Pancreas (tissue), 10 donors: ENCODE results near the gene CNPY2. TPM values are rescaled to one million over a fixed set of nuclear protein-coding genes. Genes with fewer than 3 reads are reported as not detected.
"Not testable (repeated sequence)": the region's sequence is repeated elsewhere in the genome, so short reads cannot be mapped to it uniquely, and the experiment has no call there.

Experiments
- ATAC-seq, 4 donors: fragments of 200-7000 bp; cut with Tn5 transposase; one replicate each; pipeline versions ENCODE4 v1.8.0 to v1.9.1; 2020; ENCODE audit warnings: mild to moderate bottlenecking in 4 of 4, moderate library complexity in 4 of 4
- DNase-seq, 6 donors: peaks; one replicate each; pipeline ENCODE4 v3.0.0-alpha.2; 2020
- FAIRE-seq: peaks from 2 replicates; lab custom pipeline; 2012; peaks lifted over from hg19 to GRCh38; lab: Jason Lieb, UNC
- H3K27ac ChIP-seq, 4 donors: fragments of 200-600 bp; sonication (generic); 1 replicate in 3 of 4; 2 replicates in 1 of 4; pipeline versions ENCODE4 v1.5.0 to v1.8.0; 2020
- H3K27me3 ChIP-seq, 4 donors: fragments of 200-600 bp; one replicate each; pipeline ENCODE4 v1.8.0; 2021
- H3K36me3 ChIP-seq, 3 donors: fragments of 200-600 bp; sonication (generic) in 1 of 3; one replicate each; pipeline versions ENCODE4 v1.5.0 to v1.8.0; 2020 to 2021
- H3K4me1 ChIP-seq, 3 donors: fragments of 200-600 bp; one replicate each; pipeline ENCODE4 v1.8.0; 2021
- H3K4me3 ChIP-seq, 4 donors: fragments of 200-600 bp; sonication (generic) in 2 of 4; one replicate each; pipeline versions ENCODE4 v1.5.0 to v1.8.0; 2020 to 2021
- H3K9me3 ChIP-seq, 4 donors: fragments of 200-600 bp; one replicate each; pipeline ENCODE4 v1.8.0; 2021
- CTCF ChIP-seq, 4 donors: fragments of 200-600 bp; sonication (generic) in 3 of 4; IDR thresholded peaks; one replicate each; pipeline versions ENCODE4 v1.5.0 to v1.8.0; 2021; ENCODE audit warnings: antibody characterized with exemption in 4 of 4
- WGBS, 2 donors: extraction: QIAGEN DNeasy Blood & Tissue Kit; methylation state at CpG; one replicate each; pipeline ENCODE4 v1.1.7; 2013; 5-methylcytosine and 5-hydroxymethylcytosine counted together
- intact Hi-C, 3 donors: fragments of 100-400 bp; cut with DNase I; formaldehyde crosslinking; loops; one replicate each; pipeline versions ENCODE4 v1.11.1 to v1.14.2; 2022
- polyA plus RNA-seq, 2 donors: library from polyadenylated mRNA; stranded (reverse); fragments of 200-250 nt; gene quantifications; one replicate each; pipeline ENCODE4 v1.2.3, GENCODE V29; 2013
- total RNA-seq, 6 donors: library from RNA; stranded (reverse); fragmentation: NEBNext Ultra II Directional in 4 of 6; extraction: Animal tissue kit (Norgen Biotek cat#: 25700) in 4 of 6; gene quantifications; one replicate each; pipeline versions ENCODE4 v1.2.1 to v1.2.4, GENCODE V29; 2021 to 2023
- donor health status: healthy with polysubstance abuse.
- donor health status: DM: no; HTN: no; CAD: no; lungs with moderate emphysema.
- donor health status: DM: no; HTN: no; CAD: no.
- donor health status: control.
- donor health status: control.
- donor health status: Bipolar disorder and iron deficiency.
- donor health status: DM: yes; HTN: yes; CAD: no.
- donor health status: DM: no; HTN: no; CAD: no.
- donor health status: DM: no; HTN: no; CAD: no.
- donor health status: DM: yes; HTN: yes; CAD: no.

Gene CNPY2
- total and polyA plus RNA-seq, 8 donors: 45.3 to 141 (median 71.8) TPM

GRCh38 chr12:56348776-56349175, 33.0 kb upstream of the CNPY2 start:
- Histone ChIP-seq H3K36me3 (peaks cover 0 to 66% (median 27%) of the 10 kb centered on the region in 3 donors), H3K27me3 (no peaks in the 10 kb centered on the region), H3K9me3 (no peaks in the 10 kb centered on the region), H3K4me1 (no peaks in the 10 kb centered on the region), H3K4me3 (no peak overlapping the region), H3K27ac (no peak overlapping the region)
- ATAC-seq: no peak
- DNase-seq: no peak
- intact Hi-C loops: no loop called here
- 91 to 97% methylated on average over 5 of the region's 5 CpGs for WGBS, 2 donors
- FAIRE-seq: no peak
- TF ChIP-seq CTCF (IDR thresholded peaks at IDR 0.05): no peak

- H3K4me1 ChIP-seq, FAIRE-seq, H3K4me3 ChIP-seq, H3K27me3 ChIP-seq, DNase-seq, H3K9me3 ChIP-seq, ATAC-seq, H3K27ac ChIP-seq, intact Hi-C loops: not testable (repeated sequence)
- WGBS, 2 donors: 91 to 96% methylated on average over 9 of the region's 9 CpGs
- H3K36me3 ChIP-seq: peaks cover 0 to 54% (median 31%) of the 10 kb centered on the region in 3 donors
Measured at GRCh38 chr12:56347255-56347654, 31.5 kb upstream of the CNPY2 start.

DNA sequence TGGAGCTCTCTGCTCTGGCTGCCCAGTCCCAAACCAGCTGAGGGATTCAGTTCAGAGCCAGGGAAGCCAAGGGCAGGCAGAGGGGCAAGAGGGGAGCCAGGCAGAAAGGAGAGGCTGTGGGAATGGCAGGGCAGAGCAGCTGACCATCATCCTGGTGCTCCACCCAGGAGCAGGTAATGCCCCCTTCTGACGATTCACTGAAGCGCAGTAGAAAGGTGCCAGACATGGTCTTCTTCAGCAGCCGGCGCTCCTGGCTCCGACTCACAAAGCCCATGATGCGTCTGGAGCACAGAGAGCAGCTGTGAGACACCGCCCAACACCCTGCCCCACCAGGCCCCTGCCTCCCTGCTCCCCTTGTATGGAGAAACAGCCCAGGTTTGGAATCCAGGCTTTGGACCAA, 30.9 kb upstream of the CNPY2 start:
- DNase-seq: no peak
- FAIRE-seq: no peak
- H3K4me3 ChIP-seq: no peak overlapping the region
- peak in 2 of 4 donors; percentile 8 to 40 for ATAC-seq
- no peak overlapping the region for H3K27ac ChIP-seq
- H3K27me3 ChIP-seq: no peaks in the 10 kb centered on the region
- no peaks in the 10 kb centered on the region for H3K9me3 ChIP-seq
- peaks cover 0 to 53% (median 31%) of the 10 kb centered on the region in 3 donors for H3K36me3 ChIP-seq
- no peak for TF ChIP-seq CTCF (IDR thresholded peaks at IDR 0.05)
- intact Hi-C loops: no loop called here
- H3K4me1 ChIP-seq: no peaks in the 10 kb centered on the region
- 78 to 79% methylated on average over 7 of the region's 7 CpGs for WGBS, 2 donors

DNA sequence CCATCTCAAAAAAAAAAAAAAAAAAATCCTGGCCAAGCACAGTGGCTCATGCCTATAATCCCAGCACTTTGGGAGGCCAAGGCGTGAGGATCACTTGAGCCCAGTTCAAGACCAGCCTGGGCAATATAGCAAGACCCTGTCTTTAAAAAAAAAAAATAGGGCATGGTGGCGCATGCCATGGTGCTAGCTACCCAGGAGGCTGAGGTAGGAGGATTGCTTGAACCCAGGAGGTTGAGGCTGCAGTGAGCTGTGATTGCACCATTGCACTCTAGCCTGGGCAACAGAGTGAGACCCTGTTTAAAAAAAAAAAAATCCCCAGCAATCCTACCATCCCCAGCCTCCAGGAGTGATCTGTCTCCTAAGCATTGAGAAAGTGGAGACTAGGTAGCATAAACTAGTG, 26.5 kb upstream of the CNPY2 start:
- H3K9me3 ChIP-seq, H3K4me1 ChIP-seq, FAIRE-seq, ATAC-seq, H3K27ac ChIP-seq, H3K27me3 ChIP-seq, H3K4me3 ChIP-seq, DNase-seq, intact Hi-C loops: not testable (repeated sequence)
- peaks cover 0 to 13% (median 11%) of the 10 kb centered on the region in 3 donors for H3K36me3 ChIP-seq
- WGBS, 2 donors: 93 to 98% methylated on average over 2 of the region's 2 CpGs

- FAIRE-seq: no peak
- Histone ChIP-seq H3K27ac (no peak overlapping the region), H3K36me3 (peaks cover 0 to 8% (median 4%) of the 10 kb centered on the region in 3 donors), H3K9me3 (no peaks in the 10 kb centered on the region), H3K27me3 (no peaks in the 10 kb centered on the region), H3K4me1 (no peaks in the 10 kb centered on the region), H3K4me3 (no peak overlapping the region)
- intact Hi-C loops: no loop called here
- WGBS, 2 donors: 3 to 12% methylated on average over 1 of the region's 1 CpG
- no peak for TF ChIP-seq CTCF (IDR thresholded peaks at IDR 0.05)
- no peak for ATAC-seq
- DNase-seq: no peak
Measured at GRCh38 chr12:56341616-56342015, 25.8 kb upstream of the CNPY2 start.

DNA sequence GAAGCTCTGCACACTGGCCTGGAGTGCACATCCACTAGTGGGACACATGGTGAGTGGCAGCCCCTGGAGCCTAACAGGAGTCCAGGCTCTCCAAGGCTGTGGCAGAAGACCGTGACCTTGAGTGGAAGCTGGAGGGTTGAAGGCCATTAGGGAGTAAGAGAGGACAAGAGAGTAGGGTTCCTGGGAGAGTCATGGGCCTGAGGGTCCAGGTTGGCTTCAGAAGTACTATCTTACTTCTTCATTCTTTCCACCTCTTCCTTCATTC, 23.3 kb upstream of the CNPY2 start:
- no peaks in the 10 kb centered on the region for H3K4me1 ChIP-seq
- WGBS, 2 donors: 77 to 92% methylated on average over 1 of the region's 1 CpG
- TF ChIP-seq CTCF (IDR thresholded peaks at IDR 0.05): no peak
- no peak overlapping the region for H3K4me3 ChIP-seq
- no peak for DNase-seq
- peaks cover 0 to 4% (median 0%) of the 10 kb centered on the region in 3 donors for H3K36me3 ChIP-seq
- H3K27me3 ChIP-seq: no peaks in the 10 kb centered on the region
- ATAC-seq: no peak
- H3K27ac ChIP-seq: peak overlapping the region in 2 of 4 donors; percentile 22 to 58
- FAIRE-seq: no peak
- H3K9me3 ChIP-seq: no peaks in the 10 kb centered on the region
- intact Hi-C loops: no loop called here
